Renal cortex interstitium (tissue), 15 donors: Measurements from ENCODE around the gene EPRS1. TPM values are rescaled to one million over a fixed set of nuclear protein-coding genes. Genes with fewer than 3 reads are reported as not detected.
"Not testable (repeated sequence)": the region's sequence is repeated elsewhere in the genome, so short reads cannot be mapped to it uniquely, and the experiment has no call there.

ENCODE experiments used
- DNase-seq, 11 donors: peaks; one replicate each; pipeline ENCODE4 v3.0.0-alpha.2; 2013; ENCODE audit warnings: low read depth in 9 of 11, low spot score in 4 of 11; ENCODE audit errors: extremely low read depth in 1 of 11
- long read RNA-seq, 16 experiments: transcript quantifications; one replicate each; lab custom pipeline, GENCODE V29; 2026
- polyA plus RNA-seq, 3 donors: library from polyadenylated mRNA; unstranded; fragments of 120-200 nt; gene quantifications; one replicate each; pipeline ENCODE4 v1.2.1, GENCODE V29; 2013; ENCODE audit not compliant: insufficient read length in 3 of 3

EPRS1 gene
- 100 to 1,000 TPM; 101 to 118 (median 103) TPM for polyA plus RNA-seq
- long read RNA-seq, donor 1, full-length matches to known transcripts: 2 of 8 reads
- long read RNA-seq, donor 1, partial matches to known transcripts: 6 of 8 reads
- long read RNA-seq, donor 1, other reads (novel, unspliced or antisense): 0 of 8 reads
- long read RNA-seq, donor 2, full-length matches to known transcripts: 2 of 13 reads
- long read RNA-seq, donor 2, partial matches to known transcripts: 11 of 13 reads
- long read RNA-seq, donor 2, other reads (novel, unspliced or antisense): 0 of 13 reads
- long read RNA-seq, donor 3, full-length matches to known transcripts: 5 of 26 reads
- long read RNA-seq, donor 3, partial matches to known transcripts: 21 of 26 reads
- long read RNA-seq, donor 3, other reads (novel, unspliced or antisense): 0 of 26 reads
- long read RNA-seq, donor 4, full-length matches to known transcripts: 9 of 14 reads
- long read RNA-seq, donor 4, partial matches to known transcripts: 5 of 14 reads
- long read RNA-seq, donor 4, other reads (novel, unspliced or antisense): 0 of 14 reads
- long read RNA-seq, donor 5: 0 reads
- long read RNA-seq, donor 6, full-length matches to known transcripts: 7 of 7 reads
- long read RNA-seq, donor 6, partial matches to known transcripts: 0 of 7 reads
- long read RNA-seq, donor 6, other reads (novel, unspliced or antisense): 0 of 7 reads
- long read RNA-seq, donor 7, full-length matches to known transcripts: 4 of 13 reads
- long read RNA-seq, donor 7, partial matches to known transcripts: 9 of 13 reads
- long read RNA-seq, donor 7, other reads (novel, unspliced or antisense): 0 of 13 reads
- long read RNA-seq, donor 8, full-length matches to known transcripts: 10 of 41 reads
- long read RNA-seq, donor 8, partial matches to known transcripts: 31 of 41 reads
- long read RNA-seq, donor 8, other reads (novel, unspliced or antisense): 0 of 41 reads
- long read RNA-seq, donor 9, full-length matches to known transcripts: 5 of 19 reads
- long read RNA-seq, donor 9, partial matches to known transcripts: 14 of 19 reads
- long read RNA-seq, donor 9, other reads (novel, unspliced or antisense): 0 of 19 reads
- long read RNA-seq, donor 10, full-length matches to known transcripts: 7 of 12 reads
- long read RNA-seq, donor 10, partial matches to known transcripts: 5 of 12 reads
- long read RNA-seq, donor 10, other reads (novel, unspliced or antisense): 0 of 12 reads
- long read RNA-seq, donor 11, full-length matches to known transcripts: 4 of 4 reads
- long read RNA-seq, donor 11, partial matches to known transcripts: 0 of 4 reads
- long read RNA-seq, donor 11, other reads (novel, unspliced or antisense): 0 of 4 reads
- long read RNA-seq, donor 12, full-length matches to known transcripts: 2 of 13 reads
- long read RNA-seq, donor 12, partial matches to known transcripts: 11 of 13 reads
- long read RNA-seq, donor 12, other reads (novel, unspliced or antisense): 0 of 13 reads
- long read RNA-seq, donor 13, full-length matches to known transcripts: 4 of 35 reads
- long read RNA-seq, donor 13, partial matches to known transcripts: 31 of 35 reads
- long read RNA-seq, donor 13, other reads (novel, unspliced or antisense): 0 of 35 reads
- long read RNA-seq, donor 14, full-length matches to known transcripts: 5 of 5 reads
- long read RNA-seq, donor 14, partial matches to known transcripts: 0 of 5 reads
- long read RNA-seq, donor 14, other reads (novel, unspliced or antisense): 0 of 5 reads
- long read RNA-seq, donor 15: 0 reads
- long read RNA-seq, donor 16, full-length matches to known transcripts: 15 of 61 reads
- long read RNA-seq, donor 16, partial matches to known transcripts: 46 of 61 reads
- long read RNA-seq, donor 16, other reads (novel, unspliced or antisense): 0 of 61 reads

DNA sequence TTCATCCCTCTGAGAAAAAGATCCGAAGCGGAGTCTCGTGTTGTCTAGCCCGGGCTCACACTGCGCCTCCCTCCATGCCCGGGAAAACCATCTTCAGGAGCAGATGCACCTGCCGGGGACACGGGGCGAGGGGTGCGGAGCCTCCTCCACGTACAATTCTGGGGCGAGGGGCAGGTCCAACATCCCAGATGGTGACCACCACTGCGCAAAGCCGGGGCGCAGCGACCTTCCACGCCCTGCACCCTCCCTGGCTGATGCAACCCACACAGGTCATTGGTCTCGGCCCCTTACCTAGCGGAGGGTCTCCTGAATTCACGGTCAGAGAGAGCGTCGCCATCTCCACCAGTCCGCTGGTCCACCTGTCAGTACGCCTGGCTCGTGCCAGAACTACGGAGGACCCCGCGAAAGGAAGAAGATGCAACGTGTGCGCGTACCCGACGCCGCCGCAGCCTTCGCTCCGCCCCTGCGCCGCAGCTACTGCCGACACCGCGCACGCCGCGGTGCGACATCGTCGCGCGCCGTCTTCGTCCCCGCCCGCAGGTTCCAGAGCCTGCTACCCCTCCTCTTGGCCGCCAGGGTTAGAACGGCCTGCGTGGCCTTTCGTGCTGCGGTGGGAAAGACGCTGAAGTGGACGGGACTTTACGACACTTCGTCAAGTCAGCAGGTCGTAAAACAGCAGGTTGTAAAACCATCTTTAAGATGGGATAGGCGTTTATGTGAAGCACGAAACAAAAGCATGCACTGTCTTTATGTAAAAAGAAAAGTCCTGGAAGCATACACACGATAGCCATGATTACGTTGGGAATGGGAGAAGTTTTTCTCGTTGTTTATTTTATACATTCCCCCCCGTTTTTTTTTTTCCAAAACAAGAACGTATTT is at the start of gene EPRS1:
EPRS1 (minus strand) TSS at position 454 of the 879 bp plus-strand sequence; CDS start at position 337, 117 bp downstream.
- peak; percentile 78 to 96 (median 91) for DNase-seq

DNA sequence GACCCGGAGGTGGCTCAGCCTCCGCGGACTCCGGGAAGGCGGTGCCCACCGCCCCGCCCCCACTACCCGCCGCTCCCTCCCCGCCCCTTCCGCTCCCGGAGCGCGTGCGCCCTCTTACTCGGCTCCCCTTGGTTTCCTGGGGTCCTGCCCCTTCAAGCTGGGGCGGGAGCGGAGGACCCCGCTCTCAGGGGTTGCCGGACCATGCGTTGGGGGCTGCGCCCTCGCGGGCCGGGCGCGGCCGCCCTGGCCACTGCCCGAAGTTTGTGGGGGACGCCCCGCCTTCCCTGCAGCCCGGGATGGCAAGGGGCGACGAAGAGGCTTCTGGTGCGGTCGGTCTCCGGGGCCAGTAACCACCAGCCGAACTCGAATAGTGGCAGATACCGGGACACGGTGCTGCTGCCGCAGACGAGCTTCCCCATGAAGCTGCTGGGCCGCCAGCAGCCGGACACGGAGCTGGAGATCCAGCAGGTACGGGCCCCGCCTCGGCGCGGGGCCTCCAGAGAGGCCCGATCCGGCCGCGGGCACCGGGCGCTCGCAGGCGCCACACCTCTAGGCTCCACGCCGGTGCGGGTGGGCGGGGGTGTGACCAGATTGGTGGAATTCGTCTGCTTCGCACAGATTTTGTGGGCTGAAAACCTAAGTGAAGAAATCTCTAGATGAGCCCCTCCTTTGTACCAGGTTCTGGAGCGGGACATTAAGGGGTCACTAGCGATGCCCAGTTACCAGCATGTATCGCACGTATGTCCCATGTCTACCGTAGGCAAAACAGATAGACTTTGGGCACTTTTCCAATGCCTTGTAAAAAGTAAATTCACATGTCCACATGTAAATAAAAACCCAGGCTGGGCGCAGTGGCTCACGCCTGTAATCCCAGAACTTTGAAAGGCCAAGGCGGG is 48.0 kb upstream of the EPRS1 start, which contains the start of gene IARS2:
IARS2 (plus strand) TSS at position 117 of the 896 bp plus-strand sequence; CDS start at position 202, 85 bp downstream.
- peak; percentile 55 to 83 (median 74) for DNase-seq

DNA sequence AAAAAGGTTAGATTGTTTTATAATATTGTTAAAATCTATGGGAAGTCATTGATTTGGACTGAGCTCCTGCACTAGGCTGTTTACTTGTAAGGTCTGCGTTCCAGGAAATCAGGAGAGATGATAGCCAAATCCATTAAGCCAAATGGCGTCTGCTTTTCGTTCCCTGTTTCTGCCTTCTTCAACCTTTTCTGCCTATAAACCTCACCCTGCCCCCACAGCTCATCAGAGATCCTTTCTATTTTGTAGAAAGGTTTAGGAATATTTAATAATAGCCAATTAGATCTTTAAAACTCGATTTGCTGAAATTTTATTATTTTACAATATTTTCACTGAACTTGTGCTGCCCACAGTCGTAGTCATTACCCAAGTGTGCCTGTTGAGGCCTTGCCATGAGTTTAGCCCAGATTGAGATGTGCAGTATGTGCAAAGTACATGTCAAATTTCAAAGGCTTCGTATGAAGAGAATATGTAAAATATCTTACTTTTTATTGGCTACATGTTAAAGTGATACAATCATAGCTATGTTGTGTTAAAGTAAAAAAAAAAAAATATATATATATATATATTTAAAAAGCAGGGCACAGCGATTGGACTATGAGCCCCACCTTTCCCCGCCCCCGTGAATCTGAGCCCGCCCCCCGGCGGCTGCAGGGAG is 47.2 kb upstream of the EPRS1 start:
- no peak for DNase-seq

DNA sequence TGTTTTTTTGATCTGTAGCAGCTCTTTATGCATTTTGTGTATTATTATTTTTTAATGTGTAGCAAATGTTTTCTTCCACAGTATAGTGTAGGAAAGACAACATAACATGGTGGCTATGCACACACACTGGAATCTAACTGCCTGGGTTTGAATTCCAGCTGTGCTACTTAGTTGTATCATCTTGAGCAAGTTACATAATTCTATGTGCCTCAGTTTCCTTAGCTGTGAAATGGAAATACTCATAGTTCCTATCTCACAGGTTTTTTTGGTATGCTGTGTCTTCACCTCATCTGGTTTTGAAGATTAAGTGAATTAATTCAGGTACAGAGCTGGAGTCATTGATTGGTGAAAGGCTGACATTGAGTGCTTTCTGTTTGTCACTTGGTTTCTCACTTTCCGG is 46.4 kb upstream of the EPRS1 start:
- DNase-seq: no peak

DNA sequence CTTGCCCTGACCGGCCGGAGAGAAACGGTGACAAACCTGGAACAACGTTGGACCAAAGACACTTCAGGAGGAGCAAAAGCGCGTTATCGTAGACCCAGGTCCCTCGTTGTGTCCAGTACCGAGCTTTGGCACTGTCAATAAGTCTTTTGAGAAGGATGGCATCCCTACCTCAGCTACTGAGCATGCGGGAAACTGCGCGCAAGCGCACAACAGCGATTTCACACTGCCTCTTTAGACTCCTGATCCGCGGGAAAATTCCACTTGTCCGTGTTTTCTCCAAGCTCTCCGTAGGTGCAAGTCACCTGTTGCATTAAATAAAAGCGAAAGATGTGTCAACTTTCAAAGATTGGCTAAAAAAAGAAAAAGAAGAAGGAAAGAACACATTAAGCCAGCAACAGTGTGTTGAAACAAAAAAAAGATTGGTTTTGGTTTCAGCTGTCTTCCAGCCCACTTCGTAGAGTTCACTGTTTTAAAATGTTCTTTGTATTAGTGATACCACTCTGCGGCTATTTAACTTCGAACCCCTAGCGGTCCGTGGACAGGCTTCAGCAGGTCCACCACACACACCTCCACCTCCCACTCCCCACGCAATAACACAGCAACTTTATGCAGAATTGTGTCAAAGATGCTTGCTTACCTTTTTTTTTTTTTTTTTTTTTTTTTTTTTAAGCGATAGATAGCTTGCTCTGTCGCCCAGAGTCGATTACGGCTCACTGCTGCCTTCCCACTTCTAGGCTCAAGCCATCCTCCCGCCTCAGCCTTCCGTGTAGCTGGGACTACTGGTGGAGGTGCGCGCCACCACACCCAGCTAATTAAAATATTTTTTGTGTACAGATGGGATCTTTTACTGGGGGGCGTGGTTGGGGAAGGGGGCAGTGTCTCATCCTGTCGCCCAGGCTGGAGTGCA is 43.6 kb upstream of the EPRS1 start, which contains the start of gene BPNT1:
BPNT1 (minus strand) TSS at position 139 of the 907 bp plus-strand sequence. CDS start 9,942 bp downstream, outside the sequence.
- DNase-seq: peak; percentile 89 to 100 (median 95)

DNA sequence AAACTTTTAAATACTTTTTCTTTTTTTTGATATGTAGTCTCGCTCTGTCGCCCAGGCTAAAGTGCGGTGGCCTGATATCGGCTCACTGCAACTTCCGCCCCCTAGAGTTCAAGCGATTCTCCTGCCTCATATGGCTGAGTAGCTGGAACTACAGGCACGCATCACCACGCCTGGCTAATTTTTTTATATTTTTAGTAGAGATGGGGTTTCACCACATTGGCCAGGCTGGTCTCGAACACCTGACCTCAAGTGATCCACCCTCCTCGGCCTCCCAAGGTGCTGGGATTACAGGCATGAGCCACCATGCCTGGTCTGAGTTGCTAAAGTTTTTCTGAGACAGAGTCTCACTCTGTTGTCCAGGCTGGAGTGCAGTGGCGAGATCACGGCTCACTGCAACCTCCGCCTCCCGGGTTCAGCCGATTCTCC is 40.0 kb upstream of the EPRS1 start:
- not testable (repeated sequence) for DNase-seq

DNA sequence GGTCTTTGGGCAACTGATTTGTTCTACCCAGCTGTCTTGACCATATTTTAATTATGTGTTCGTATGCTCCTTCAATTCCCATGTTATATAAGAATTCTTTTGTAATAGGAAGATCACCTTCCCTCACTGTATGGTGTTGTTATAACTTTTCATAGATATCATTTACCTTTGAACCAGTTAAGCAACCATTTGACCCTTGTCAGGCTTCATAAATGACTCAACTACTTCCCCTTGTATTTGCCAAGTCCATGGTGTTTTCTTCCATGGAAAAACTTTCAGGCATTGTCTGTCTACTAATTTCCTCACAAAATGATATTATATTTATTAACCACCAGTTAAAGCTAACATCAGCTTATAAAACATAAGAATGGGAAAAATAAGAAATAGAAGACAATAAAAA is 38.2 kb upstream of the EPRS1 start:
- no peak for DNase-seq

DNA sequence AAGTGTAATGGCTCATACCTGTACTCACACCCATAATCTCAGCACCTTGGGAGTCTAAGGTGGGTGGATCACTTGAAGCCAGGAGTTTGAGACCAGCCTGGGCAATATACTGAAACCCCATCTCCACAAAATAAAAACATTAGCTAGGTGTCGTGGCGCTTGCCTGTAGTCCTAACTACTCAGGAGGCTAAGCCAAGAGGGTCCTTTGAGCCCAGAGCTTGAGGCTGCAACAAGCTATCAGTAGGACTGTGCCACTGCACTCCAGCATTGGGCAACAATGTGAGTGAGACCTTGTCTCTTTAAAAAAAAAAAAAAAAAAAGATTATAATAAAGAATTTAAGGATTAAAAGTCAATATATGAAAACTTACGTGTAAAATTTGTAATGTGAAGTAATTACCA is 31.6 kb upstream of the EPRS1 start:
- no peak for DNase-seq

DNA sequence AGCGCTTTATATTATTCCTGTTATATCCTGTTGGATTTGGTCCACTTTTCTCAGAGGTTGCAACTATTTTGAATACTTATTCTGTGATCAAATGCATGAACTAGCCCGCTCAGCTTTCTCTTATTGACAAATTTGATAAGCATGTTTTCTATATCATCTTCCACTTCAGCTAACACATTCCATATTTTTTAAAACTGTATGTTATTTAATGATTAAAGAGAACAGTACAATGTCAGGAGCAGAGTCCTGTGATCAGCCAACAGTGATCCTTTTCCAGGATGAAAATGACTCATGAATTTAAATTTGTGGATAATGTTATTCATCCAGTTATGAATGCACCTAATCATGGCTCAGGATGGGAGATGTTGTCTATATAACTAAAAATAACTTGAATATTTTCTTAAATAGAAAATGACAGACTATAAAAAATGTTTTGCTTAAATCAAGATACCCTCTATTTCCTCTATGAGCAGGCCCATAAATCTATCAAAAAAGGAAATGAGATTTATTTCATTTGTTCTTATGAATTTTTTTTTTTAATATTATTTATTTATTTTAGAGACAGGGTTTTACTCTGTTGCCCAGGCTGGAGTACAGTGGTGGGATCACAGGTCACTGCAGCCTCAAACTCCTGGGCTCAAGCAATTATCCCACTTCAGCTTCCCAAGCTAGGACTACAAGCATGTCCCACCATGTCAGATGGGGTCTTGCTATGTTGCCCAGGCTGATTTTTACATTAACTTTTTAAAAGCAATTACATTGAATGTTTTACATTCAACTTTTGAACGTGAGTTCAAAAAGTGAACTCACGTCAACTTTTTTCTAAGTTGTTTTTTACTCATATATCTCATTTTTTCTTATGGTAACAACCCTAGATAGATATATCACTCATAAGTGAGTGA is 30.8 kb upstream of the EPRS1 start:
- DNase-seq: no peak

DNA sequence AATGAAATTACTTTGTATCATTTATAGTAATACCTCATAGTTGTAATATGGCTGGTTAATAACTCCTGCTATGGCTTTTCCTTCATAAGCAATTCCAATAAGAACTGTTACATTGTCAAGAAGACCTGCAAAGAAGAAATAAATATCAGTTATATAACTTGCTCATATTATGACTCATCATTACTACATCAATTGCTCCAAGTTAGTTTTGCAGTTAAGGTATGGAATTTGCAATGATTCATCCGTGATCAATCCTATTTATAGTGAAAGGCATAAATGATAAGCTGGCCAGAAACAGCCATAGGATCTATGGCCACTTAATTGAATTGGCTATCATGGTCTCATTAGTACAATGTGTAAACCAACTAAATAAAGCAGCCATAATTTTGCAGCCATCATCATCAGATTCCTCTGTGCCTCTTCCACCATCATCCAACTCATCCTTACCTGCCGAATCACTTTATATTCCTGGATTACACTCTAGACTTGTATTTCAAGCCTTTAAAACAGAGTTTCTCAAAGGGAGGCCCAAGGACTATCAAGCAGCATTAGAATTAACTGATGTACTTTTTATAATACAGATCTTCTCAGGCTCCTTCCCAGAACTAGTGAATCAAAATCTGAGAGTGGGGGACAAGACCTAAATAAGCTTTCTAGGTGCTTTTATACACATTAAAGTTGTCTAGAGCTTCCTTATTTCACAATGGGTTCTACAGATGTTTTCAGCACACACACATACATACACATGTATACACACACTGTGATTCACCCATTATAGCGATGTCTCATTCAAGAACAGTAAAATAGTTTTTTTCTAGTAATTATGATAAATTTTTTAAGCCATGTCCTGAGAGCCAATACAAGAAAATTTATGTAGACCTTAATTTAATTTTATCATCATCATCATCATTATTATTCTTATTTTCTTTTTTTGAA is 21.2 kb upstream of the EPRS1 start:
- no peak for DNase-seq

DNA sequence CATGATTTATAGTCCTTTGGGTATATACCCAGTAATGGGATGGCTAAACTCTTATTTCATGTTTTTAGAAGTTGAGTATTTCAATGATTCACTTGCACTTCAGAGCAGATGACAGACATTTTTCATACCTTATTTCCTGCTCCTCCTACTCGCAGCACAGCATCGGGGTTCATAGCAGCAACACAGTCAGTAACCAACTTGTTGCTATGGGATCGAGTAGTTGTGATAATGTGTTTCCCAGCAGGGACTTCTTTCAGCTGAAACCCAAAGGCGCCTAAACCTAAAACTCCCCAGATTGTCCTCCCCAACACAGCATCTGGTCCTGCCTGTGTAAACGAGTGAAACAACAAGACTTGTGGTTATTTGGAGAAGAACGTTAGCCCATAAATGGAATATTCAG is 16.3 kb upstream of the EPRS1 start:
- DNase-seq: no peak

DNA sequence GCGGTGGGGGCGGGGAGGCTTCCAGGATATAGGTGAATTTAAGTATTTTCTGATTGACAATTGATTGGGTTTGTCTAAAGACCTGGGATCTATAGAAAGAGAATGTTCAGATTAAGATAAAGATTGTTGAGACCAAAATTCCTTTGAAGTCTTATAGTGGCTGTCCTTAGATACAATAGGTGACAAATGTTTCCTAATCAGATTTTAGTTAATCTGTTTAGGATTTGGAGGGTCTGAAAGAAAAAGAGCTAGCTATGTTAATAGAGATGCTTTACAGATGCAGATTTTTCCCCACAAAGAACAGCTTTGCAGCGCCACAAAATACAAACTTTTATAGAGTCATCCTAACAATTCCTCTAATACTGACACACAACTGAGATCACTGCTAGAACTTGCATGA is 14.6 kb upstream of the EPRS1 start:
- DNase-seq: no peak
